WTC11 (cell line): Measurements from ENCODE around the gene SGTA.

Source experiments
- CTCF ChIP-seq: fragments of 200-600 bp; IDR thresholded peaks from 2 replicates; pipeline ENCODE4 v1.8.0; 2022; ENCODE audit warnings: antibody characterized with exemption
- GRHL2 ChIP-seq: fragments of 250-450 bp; sonication (Bioruptor Pico); IDR thresholded peaks from 2 replicates; pipeline ENCODE4 v1.8.0; 2022; ENCODE audit warnings: mild to moderate bottlenecking, moderate library complexity; ENCODE audit not compliant: insufficient replicate concordance, severe bottlenecking
- MAX ChIP-seq: sonication (generic); formaldehyde crosslinking; IDR thresholded peaks from 2 replicates; pipeline ENCODE4 v1.8.0; 2022; ENCODE audit warnings: mild to moderate bottlenecking, missing genetic modification reagents
- MLX ChIP-seq: sonication (generic); formaldehyde crosslinking; IDR thresholded peaks from 2 replicates; pipeline ENCODE4 v1.8.1; 2023; ENCODE audit warnings: mild to moderate bottlenecking, missing genetic modification reagents, moderate library complexity
- NR1H2 ChIP-seq: sonication (generic); formaldehyde crosslinking; IDR thresholded peaks from 2 replicates; pipeline ENCODE4 v1.9.0; 2021; ENCODE audit warnings: mild to moderate bottlenecking, moderate library complexity, missing genetic modification reagents
- TF ChIP-seq, protein P1 (sequence below): sonication (generic); formaldehyde crosslinking; IDR thresholded peaks from 2 replicates; pipeline ENCODE4 v1.8.0; 2022; ENCODE audit warnings: missing genetic modification reagents

DNA sequence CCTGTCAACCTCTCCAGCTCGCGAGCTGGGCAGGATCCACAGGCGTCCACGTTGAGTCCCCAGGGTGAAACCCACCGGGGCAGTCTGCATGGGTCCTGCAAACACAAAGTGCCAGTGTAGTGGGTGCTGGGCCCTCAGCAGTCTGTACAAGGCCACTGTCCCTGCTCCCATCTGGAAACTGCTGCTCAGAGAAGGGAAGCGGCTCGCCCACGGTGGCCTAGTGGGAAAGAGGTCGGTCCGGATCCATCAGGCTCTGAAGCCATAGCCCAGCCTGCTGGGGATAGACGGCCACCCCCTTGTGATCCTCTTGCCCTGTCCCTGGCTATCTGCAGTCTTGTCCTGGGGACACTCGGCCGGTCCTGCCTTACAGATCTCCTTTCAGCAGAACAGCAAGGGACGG is 59.3 kb downstream of the SGTA start:
- TF ChIP-seq CTCF (no peak), MAX (no peak), NR1H2 (no peak), GRHL2 (CRISPR knock-in tag) (no peak), MLX (no peak)
- TF ChIP-seq, protein P1, sequence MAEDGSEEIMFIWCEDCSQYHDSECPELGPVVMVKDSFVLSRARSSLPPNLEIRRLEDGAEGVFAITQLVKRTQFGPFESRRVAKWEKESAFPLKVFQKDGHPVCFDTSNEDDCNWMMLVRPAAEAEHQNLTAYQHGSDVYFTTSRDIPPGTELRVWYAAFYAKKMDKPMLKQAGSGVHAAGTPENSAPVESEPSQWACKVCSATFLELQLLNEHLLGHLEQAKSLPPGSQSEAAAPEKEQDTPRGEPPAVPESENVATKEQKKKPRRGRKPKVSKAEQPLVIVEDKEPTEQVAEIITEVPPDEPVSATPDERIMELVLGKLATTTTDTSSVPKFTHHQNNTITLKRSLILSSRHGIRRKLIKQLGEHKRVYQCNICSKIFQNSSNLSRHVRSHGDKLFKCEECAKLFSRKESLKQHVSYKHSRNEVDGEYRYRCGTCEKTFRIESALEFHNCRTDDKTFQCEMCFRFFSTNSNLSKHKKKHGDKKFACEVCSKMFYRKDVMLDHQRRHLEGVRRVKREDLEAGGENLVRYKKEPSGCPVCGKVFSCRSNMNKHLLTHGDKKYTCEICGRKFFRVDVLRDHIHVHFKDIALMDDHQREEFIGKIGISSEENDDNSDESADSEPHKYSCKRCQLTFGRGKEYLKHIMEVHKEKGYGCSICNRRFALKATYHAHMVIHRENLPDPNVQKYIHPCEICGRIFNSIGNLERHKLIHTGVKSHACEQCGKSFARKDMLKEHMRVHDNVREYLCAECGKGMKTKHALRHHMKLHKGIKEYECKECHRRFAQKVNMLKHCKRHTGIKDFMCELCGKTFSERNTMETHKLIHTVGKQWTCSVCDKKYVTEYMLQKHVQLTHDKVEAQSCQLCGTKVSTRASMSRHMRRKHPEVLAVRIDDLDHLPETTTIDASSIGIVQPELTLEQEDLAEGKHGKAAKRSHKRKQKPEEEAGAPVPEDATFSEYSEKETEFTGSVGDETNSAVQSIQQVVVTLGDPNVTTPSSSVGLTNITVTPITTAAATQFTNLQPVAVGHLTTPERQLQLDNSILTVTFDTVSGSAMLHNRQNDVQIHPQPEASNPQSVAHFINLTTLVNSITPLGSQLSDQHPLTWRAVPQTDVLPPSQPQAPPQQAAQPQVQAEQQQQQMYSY (CRISPR knock-in tag), result no peak
